Glomerular visceral epithelial cell (primary cell): ENCODE data around the gene TRIM17.

ENCODE experiments used
- DNase-seq: peaks from one replicate; pipeline ENCODE4 v3.0.0-alpha.2; 2016; ENCODE audit errors: extremely low spot score

The TRIM17 gene

DNA sequence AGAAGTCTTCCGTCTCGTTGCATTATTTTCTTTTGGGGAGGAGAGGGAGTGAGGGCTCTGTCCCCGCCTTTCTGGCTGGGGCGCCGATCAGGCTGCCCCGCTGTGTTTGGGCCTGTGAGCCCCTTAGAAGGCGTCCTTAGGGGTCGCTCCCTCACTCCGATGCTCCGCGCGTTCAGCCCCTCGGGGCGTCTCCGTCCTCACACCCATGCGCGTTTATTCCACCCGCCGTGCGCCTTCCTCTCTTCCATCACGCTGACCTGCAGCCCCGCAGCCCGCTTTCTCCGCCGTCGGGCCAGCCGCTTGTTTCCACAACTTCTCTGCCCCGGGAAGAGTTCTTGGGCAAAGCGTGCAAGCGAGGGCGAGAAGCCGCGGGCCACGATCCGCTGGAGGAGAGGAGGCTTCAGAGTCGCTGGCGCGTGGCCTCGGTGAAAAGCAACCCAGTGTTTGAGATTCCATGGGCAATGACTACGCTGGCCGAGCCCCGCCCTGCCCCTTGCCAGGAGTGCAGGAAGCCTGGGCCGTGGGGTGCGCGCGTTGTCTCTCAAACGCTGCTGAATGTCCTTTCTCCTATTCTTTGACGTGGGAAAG, 37.7 kb downstream of the TRIM17 start:
- DNase-seq, result peak; percentile 38

DNA sequence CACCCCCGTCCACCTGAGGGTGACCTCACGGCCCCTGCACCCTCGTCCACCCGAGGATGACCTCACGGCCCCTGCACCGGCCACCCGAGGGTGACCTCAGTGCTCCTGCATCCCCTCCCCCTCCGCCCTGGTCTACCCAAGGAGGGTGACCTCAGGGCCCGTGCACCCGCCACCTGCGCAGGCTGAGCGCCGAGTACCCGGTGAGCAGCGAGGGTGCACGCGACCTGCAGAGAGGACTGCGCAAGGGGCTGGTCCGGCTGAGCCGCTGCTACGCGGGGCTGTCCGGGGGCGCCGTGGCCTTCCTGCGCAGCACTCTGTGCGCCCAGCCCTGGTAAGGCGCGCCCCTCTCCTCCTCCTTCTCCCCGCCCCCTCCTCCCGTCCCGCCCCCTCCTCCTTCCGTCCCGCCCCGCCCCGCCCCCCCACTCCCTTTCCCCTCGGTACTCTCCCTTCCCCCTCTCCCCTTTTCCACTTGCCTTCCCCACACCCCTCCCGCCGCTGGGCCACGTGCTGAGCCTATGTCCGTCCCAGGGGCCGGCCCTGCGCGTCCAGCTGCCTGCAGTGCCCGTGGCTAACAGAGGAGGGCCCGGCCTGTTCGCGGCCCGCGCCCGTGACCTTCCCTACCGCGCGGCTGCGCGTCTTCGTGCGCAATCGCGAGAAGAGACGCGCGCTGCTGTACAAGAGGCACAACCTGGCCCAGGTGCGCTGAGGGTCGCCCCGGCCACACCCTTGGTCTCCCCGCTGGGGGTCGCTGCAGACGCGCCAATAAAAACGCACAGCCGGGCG, 38.4 kb downstream of the TRIM17 start:
- peak; percentile 48 for DNase-seq

DNA sequence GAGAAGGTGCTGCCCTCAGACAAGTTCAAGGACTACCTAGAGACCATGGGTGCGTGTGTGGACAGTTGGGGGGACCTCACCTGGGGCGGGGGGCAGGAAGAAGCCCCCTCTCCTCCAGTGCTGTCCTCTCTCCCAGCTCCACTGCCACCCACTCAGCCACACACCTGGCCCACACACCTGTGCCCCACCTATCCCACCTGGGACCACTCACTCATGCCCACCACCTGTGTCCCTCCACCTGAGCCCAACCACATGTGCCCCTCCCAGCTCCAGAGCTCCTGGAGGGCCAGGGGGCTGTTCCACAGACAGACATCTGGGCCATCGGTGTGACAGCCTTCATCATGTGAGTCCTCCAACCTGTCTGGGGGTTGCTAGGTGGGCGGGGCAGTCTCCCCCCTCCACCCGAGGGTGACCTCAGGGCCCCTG, 39.0 kb downstream of the TRIM17 start:
- DNase-seq, result no peak

DNA sequence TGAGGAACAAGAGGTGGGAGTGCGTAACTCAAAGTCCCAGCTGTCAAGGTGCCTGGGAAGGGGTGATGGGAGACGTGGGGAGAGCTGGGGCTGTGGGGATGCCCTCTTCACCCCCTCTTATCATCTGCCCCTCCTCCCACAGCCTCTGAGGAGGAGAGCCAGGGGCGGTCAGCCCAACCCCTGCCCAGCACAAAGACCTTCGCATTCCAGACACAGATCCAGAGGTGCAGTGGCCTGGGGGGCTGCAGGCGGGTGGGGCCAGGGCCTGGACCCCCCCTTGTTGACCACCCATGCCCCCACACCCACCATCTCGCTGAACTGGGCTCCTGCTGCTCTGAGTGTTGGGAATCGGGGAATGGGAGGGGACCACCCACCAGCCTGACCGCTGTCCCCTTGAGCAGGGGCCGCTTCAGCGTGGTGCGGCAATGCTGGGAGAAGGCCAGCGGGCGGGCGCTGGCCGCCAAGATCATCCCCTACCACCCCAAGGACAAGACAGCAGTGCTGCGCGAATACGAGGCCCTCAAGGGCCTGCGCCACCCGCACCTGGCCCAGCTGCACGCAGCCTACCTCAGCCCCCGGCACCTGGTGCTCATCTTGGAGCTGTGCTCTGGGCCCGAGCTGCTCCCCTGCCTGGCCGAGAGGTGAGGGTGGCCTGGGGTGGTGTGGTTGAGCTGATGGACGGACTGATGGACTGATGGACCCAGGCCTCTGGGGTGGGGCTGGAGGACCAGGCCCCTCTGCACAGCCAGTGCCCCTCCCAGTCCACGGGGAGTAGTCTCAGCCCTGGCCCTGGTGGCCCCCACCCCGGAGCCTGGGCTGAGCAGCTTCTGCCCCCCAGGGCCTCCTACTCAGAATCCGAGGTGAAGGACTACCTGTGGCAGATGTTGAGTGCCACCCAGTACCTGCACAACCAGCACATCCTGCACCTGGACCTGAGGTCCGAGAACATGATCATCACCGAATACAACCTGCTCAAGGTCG, 39.7 kb downstream of the TRIM17 start:
- DNase-seq, result no peak

DNA sequence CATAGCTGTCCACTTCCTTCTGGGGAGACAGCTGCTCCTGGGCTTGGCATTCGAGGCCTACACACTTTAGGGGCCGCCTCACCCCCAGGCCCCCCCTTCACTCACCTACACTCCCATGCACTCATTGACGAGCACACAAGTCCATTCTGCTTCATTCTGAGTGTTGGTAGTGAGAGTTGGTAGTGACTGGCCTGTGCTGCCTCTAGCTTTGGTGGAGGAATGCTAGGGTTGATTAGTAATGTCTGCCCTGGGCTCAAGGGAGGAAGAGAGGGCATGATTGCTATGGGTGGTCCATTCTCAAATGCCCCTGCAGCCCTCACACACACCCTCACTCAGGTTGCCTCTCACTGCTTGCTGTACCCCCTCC, 40.4 kb downstream of the TRIM17 start:
- no peak for DNase-seq

DNA sequence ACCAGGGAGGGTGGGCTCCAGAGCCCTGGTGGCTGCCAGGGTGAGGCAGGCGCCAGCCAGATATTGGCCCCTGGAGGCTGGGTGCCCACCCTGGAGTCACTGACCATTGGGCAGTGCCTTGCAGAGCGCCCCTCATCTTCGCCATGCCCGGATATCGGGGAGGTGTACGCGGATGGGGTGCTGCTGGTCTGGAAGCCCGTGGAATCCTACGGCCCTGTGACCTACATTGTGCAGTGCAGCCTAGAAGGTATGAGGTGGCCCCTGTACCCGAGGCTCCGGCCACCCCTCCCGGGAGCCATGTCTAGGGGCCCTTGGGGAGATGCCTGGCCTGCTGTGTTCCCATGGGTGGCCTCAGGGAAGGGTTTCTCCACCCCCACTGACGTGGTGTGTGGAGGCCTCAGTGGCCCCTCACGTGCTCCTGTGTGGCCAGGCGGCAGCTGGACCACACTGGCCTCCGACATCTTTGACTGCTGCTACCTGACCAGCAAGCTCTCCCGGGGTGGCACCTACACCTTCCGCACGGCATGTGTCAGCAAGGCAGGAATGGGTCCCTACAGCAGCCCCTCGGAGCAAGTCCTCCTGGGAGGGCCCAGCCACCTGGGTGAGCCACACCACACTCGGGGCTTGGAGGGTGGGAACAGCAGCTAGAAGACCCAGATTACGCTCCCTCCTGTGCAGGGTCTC, 40.9 kb downstream of the TRIM17 start:
- no peak for DNase-seq

DNA sequence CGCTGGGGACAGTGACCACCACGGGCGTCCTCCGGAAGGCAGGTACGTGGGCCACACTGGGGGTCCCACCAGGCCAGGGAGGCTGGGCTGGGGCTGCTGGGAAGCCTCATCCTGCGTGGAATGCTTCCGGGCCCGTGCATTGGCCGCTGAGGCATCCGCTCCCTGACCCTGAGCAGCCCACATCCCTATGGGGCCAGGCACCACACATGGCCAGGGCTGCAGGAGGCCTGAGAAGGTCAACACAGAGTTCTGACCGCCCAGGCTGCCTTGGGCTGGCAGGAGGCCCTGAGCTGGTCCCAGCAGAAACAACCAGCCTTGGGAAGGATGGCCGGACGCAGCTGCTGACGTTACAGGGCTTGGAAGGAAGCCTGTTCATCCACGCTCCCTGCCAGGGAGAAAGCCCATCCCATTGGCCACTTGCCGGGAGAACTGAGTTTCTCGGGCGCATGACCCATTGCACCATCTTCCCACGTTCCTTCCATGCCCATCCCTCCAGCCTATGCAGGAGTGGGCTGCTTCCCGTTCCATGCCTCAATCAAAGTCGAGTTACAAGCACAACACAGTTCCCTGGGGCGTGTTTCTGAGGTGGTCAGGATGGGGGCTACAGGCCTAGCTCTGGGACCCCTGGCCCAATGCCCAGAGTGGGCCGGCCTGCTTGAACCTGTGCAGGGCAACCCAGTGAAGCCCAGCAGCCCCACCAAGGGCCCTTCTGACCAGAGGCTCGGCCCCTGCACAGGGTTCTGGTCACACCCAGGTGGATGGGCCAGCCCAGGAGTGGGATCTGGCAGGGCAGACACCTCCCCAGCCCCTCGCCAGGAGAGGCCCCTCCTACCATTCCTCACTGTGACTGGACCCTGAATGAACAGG, 41.7 kb downstream of the TRIM17 start:
- DNase-seq, result no peak

DNA sequence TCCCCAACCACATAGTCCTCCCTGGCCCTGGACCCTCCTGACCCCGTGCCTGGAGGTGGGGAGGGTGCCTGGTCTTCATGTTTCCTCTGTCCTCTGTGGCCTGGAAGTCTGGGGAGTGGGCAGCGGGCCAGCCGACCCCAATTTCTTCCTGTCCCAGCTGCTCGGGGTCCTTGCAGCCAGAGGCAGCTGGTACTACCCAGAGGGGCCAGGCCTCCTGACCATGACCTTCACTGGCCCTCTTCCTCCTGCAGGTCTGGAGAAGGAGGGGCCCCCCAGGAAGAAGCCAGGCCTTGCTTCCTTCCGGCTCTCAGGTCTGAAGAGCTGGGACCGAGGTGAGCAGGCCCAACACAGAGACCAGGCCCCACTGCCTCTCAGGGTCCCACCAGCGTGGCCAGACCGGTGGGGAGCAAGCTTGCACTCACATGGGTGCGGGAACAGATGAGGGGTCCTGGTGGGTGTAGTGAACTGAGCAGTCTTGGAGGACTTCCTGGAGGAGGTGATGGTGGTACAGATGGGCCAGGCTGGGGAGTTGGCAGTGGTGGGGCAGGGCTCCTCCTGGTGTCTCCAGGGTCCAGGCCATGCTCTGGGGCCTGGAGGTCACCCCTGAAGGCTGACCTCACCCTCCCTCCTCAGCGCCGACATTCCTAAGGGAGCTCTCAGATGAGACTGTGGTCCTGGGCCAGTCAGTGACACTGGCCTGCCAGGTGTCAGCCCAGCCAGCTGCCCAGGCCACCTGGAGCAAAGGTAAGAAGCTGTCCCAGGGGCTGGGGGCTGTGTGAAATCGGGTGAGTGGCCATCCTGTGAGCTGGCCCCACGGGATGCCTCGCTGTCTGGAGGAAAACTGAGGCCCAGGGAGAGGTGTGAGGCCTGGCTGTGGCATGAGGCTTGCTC, 42.7 kb downstream of the TRIM17 start:
- no peak for DNase-seq

DNA sequence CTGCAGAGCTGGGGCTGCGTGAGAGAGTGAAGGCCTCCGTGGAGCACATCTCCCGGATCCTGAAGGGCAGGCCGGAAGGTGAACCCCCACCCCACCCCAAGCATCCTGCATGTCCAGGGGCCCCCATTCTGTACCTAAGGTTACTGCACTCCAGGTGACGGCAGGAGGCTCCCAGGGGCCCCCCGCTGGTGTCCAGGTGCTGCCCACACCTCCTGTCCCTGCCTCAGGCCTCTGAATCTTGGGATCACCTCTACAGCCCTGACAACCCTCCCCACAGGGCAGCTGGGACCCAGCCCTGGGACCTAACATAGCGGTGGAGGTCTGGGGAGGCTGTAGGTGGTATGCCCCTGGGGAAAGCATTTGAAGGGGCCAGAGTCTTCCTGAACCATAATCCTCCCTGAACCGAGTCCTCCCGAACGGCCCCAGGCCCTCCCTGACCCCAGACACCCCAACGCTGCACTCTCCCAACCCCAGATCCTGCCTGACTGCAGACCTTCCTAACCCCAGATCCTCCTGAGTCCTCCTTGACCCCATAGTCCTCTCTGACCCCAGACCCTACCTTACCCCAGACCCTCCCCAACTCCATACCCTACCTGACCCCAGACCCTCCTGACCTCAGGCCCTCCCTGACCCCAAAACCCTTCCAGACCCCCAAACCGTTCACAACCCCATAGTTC, 43.5 kb downstream of the TRIM17 start:
- no peak for DNase-seq

DNA sequence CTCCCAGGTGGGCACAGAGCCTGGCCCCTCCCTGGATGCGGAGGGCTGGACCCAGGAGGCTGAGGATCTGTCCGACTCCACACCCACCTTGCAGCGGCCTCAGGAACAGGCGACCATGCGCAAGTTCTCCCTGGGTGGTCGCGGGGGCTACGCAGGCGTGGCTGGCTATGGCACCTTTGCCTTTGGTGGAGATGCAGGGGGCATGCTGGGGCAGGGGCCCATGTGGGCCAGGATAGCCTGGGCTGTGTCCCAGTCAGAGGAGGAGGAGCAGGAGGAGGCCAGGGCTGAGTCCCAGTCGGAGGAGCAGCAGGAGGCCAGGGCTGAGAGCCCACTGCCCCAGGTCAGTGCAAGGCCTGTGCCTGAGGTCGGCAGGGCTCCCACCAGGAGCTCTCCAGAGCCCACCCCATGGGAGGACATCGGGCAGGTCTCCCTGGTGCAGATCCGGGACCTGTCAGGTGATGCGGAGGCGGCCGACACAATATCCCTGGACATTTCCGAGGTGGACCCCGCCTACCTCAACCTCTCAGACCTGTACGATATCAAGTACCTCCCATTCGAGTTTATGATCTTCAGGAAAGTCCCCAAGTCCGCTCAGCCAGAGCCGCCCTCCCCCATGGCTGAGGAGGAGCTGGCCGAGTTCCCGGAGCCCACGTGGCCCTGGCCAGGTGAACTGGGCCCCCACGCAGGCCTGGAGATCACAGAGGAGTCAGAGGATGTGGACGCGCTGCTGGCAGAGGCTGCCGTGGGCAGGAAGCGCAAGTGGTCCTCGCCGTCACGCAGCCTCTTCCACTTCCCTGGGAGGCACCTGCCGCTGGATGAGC, 44.3 kb downstream of the TRIM17 start:
- peak; percentile 46 for DNase-seq

DNA sequence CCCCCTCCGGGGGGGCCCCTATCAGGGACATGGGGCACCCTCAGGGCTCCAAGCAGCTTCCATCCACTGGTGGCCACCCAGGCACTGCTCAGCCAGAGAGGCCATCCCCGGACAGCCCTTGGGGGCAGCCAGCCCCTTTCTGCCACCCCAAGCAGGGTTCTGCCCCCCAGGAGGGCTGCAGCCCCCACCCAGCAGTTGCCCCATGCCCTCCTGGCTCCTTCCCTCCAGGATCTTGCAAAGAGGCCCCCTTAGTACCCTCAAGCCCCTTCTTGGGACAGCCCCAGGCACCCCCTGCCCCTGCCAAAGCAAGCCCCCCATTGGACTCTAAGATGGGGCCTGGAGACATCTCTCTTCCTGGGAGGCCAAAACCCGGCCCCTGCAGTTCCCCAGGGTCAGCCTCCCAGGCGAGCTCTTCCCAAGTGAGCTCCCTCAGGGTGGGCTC, 44.9 kb downstream of the TRIM17 start:
- DNase-seq, result no peak

DNA sequence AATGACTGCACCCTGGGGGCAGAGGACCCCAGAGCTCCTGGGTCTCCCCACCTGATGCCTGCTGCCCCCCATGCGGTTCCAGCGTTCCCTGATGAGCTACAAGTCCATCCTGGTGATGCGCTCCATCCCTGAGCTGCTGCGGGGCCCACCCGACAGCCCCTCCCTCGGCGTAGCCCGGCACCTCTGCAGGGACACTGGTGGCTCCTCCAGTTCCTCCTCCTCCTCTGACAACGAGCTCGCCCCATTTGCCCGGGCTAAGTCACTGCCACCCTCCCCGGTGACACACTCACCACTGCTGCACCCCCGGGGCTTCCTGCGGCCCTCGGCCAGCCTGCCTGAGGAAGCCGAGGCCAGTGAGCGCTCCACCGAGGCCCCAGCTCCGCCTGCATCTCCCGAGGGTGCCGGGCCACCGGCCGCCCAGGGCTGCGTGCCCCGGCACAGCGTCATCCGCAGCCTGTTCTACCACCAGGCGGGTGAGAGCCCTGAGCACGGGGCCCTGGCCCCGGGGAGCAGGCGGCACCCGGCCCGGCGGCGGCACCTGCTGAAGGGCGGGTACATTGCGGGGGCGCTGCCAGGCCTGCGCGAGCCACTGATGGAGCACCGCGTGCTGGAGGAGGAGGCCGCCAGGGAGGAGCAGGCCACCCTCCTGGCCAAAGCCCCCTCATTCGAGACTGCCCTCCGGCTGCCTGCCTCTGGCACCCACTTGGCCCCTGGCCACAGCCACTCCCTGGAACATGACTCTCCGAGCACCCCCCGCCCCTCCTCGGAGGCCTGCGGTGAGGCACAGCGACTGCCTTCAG, 45.5 kb downstream of the TRIM17 start:
- no peak for DNase-seq

DNA sequence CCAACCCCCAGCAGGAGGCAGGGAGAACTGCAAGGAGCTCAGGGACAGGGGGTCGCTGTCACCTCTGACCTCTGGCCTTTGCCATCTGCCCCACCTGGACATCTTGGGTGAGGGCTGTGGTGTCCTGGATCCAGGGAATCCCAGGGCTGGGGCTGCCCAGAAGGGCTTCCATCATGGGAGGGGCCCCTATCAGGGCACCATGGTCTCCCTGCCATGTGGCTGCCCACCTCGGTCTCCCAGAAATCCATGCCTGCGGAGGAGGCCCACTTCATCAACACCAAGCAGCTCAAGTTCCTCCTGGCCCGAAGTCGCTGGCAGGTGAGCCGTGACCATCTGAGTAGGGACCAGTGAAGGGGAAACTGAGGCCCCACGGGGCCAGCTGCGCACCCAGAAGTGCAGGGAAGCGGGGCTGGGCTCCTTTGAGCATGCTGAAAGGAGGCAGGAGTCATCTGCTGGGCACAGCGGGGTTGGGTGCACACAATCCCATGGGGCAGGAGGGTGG, 46.2 kb downstream of the TRIM17 start:
- DNase-seq, result no peak

DNA sequence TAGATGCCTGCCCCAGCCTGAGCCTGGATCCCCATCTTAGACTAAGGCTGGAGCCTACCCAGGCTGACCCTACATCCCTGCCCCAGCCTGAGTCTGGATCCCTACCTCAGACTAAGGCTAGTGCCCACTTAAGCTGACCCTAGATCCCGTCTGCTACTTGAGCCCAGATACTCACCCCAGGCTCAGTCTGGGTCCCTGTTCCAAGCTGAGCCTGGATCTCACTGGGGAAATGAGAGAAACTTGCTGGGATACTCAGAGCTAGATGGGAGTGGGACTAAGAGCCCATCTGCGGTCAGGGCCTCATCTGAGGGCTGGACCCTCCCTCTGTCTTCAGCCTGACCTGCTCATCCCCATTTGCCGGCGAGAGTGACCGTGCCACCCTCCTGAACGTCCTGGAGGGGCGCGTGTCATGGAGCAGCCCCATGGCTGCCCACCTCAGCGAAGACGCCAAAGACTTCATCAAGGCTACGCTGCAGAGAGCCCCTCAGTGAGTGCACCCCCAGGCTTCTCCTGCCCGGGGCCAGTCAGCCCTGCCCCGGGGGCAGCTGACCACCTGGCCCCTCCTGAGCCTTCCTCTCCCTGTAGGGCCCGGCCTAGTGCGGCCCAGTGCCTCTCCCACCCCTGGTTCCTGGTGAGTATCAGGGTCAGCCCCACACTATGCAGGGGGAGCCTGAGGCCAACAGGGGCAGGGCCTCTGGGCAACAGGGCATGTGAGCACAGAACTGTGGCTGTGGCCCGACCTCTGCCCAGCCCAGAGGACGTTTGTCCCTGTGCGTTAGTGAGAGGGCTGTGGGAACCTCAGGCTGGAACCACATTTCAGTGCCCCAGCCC, 46.8 kb downstream of the TRIM17 start:
- DNase-seq, result no peak

DNA sequence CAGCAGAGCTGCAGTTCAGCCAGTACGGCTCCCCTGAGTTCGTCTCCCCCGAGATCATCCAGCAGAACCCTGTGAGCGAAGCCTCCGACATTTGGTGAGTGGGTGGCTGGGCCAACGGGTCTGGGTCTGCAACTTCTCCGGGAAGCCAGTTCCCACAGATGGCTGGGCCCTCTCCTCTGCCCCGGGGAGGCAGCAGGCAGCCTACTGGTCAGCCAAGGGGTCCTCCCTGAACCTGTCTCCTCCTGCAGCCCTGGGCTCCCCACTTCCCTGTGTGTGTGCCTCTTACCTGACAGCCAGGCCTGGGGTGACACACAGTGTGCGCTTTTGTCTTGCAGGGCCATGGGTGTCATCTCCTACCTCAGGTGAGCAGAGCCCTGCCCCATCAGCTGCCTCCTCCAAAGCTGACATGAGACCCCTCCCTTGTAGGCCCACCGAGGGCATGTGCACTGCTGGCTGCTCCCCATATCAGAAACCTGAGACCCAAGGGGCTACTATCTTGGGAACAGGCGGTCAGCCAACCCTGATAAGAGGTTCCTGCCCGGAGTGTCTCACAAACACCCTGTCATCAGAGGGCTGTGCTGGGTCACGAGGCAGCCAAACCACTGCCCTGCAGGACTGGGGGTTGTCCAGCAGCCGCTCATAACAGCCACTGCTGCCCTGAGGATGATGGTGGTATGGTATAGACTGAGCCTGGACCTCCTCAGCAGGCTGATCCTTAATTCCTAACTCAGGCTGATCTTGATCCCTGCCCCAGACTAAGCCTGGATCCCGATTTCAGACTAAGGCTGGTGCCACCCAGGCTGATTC, 47.7 kb downstream of the TRIM17 start:
- no peak for DNase-seq
